Measurements from ENCODE around the gene NCOA7. TPM values are rescaled to one million over a fixed set of nuclear protein-coding genes. Genes with fewer than 3 reads are reported as not detected.

Gene NCOA7
- total and polyA plus RNA-seq, 9 of the 15 experiments (the other 6 are each of a cell fraction or from before 2014, with no cell fraction given): 5.8 to 14.6 (median 9.3) TPM

DNA sequence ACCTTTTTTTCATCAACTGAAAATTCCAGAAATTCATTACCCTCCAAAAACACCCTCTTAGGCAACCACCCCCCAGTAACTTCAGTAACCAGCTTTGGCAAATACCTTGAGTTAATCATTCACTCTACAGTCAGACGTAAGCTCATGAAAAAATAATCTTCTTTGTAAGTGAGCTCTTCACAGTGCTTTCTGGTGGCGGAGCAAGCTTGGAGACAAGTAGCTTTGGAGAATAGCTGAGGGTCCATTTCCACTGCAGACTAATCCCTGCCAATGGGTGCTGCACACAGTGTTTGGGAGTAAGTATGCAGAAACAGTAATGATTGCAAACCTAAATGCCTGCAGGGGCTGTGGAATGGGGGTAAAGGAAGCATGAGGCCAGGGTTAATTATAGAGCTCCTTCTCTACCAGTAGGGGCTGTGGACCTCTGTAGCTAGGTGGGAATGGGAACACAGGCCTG lies 109.0 kb downstream of the NCOA7 start (continued):
- TF ChIP-seq NONO (IDR thresholded peaks at IDR 0.05; ENCODE audit: low read depth in 2 of 2, low read length in 1 of 2): no peak

DNA sequence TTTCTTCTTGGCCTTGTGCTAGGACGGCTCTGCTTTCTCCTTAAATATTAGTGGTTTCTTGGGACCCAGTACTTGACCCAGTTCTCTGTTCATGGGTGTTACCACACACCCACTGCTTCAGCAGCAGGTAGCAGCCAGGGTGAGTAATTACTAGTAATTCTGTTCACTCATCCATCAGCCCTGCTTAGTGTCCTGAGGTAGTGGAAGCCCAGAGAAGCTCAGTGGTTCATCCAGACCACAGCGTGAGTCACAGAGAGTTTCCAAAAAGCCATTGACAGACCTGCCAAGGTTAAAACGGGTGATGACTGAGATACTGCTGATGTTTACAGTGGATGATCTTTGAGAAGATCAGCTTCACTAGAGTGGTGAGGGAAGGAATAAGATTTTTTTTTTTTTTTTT lies 114.1 kb downstream of the NCOA7 start:
- peaks cover 4% of the 10 kb centered on the region; the same call in 2 of the 3 replicates for H3K36me3 ChIP-seq (ENCODE audit: control insufficient read depth, insufficient read depth, low read length)
- H3K9me3 ChIP-seq (replicated peaks; ENCODE audit: control insufficient read depth, insufficient read depth, low read depth, low read length): no peaks in the 10 kb centered on the region
- H2AFZ ChIP-seq (ENCODE audit: low read depth, low read length): no peak overlapping the region
- POLR2A ChIA-PET: interaction anchor here (0.7 to 0.8 kb wide), 2 partner anchors 13 to 53 kb away, joined by 3 to 4 read pairs; no protein-coding TSS in a partner anchor
- H3K4me1 ChIP-seq (replicated peaks in 1 of 2; ENCODE audit: control insufficient read depth in 2 of 2, insufficient read depth in 2 of 2, low read length in 2 of 2): peaks cover 5% of the 10 kb centered on the region in 2 experiments; a peak in 3 of 5 replicates
- FAIRE-seq: no peak
- H3K9ac ChIP-seq (ENCODE audit: insufficient read depth in 1 of 2, low read depth in 2 of 2, low read length in 2 of 2): peak overlapping the region in 1 of 2 experiments; percentile 39; a peak in 1 of 4 replicates
- WGBS (ENCODE audit: insufficient coverage, low coverage, missing lambda C conversion rate): 56% methylated on average over 3 of the region's 3 CpGs
- ATAC-seq: peak; percentile 10; the same call in 1 of the 3 replicates
- no peaks in the 10 kb centered on the region for H3K79me2 ChIP-seq (ENCODE audit: control insufficient read depth, insufficient read depth, low read length)
- in situ Hi-C loops (cut with MboI) (no loop called here), intact Hi-C loops (cut with micrococcal nuclease) (loop anchor here (5.0 kb wide), 1 partner anchor 123 kb away; no protein-coding TSS in a partner anchor)
- 0 out of 2 replicates have a peak, but pooled peaks have one; percentile 15 for TF ChIP-seq ARID1B (IDR thresholded peaks at IDR 0.05)
- no peak for TF ChIP-seq ATF1 (CRISPR knock-in tag; IDR thresholded peaks at IDR 0.05)
- TF ChIP-seq ATF1 (tag; IDR thresholded peaks at IDR 0.05): no peak
- TF ChIP-seq JUND (IDR thresholded peaks at IDR 0.05; ENCODE audit: borderline replicate concordance, low read depth, low read length): no peak
- TF ChIP-seq JUND (tag; IDR thresholded peaks at IDR 0.05; ENCODE audit: borderline replicate concordance, low read depth, low read length): no peak
- TF ChIP-seq, protein P1, sequence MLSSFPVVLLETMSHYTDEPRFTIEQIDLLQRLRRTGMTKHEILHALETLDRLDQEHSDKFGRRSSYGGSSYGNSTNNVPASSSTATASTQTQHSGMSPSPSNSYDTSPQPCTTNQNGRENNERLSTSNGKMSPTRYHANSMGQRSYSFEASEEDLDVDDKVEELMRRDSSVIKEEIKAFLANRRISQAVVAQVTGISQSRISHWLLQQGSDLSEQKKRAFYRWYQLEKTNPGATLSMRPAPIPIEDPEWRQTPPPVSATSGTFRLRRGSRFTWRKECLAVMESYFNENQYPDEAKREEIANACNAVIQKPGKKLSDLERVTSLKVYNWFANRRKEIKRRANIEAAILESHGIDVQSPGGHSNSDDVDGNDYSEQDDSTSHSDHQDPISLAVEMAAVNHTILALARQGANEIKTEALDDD (IDR thresholded peaks at IDR 0.05): peak; percentile 45; the same call in 1 of the 2 replicates
- no peak for TF ChIP-seq TCFL5 (CRISPR knock-in tag; conservative IDR thresholded peaks at IDR 0.05)
- TF ChIP-seq FOSL1 (tag; conservative IDR thresholded peaks at IDR 0.05): peak; percentile 46; the same call in 1 of the 2 replicates
- TF ChIP-seq ZNF174 (CRISPR knock-in tag; IDR thresholded peaks at IDR 0.05): no peak
- CTCF ChIA-PET (ENCODE audit: low intra/inter-chr PET ratio): no interaction called here
- H3K9me1 ChIP-seq (ENCODE audit: control insufficient read depth, insufficient read depth, low read length): no peaks in the 10 kb centered on the region
- BruUV-seq (replicated peaks): no TSS peak
- H3K4me3 ChIP-seq: no peak overlapping the region
- H3K27me3 ChIP-seq (ENCODE audit: control insufficient read depth in 2 of 2, insufficient read depth in 2 of 2, low read length in 2 of 2): no peaks in the 10 kb centered on the region
- no peak overlapping the region for H3K4me2 ChIP-seq (ENCODE audit: insufficient read depth, low read length)
- no peaks in the 10 kb centered on the region for H4K20me1 ChIP-seq (replicated peaks; ENCODE audit: control insufficient read depth, insufficient read depth, low read length)
- no peak overlapping the region for H3K27ac ChIP-seq (ENCODE audit: extremely low read depth, low read depth, low read length)
- no peak for DNase-seq (ENCODE audit: extremely low read depth in 1 of 4, low spot score in 3 of 4)
